HG03196 (cell line): ENCODE measurements around the gene FERMT3.

ENCODE experiments used
- ATAC-seq: cut with Tn5 transposase; IDR thresholded peaks from one replicate; pipeline ENCODE4 v1.9.1; 2021; ENCODE audit not compliant: unreplicated experiment

FERMT3 gene

GRCh38 chr11:64247729-64248531 is 41.4 kb downstream of the FERMT3 start:
- ATAC-seq: no peak

GRCh38 chr11:64248578-64248977 is 42.1 kb downstream of the FERMT3 start:
- no peak for ATAC-seq

GRCh38 chr11:64249038-64249437 is 42.5 kb downstream of the FERMT3 start:
- no peak for ATAC-seq

- ATAC-seq: no peak
These were observed 43.3 kb downstream of the FERMT3 start for GRCh38 chr11:64249563-64250414.

GRCh38 chr11:64250415-64251015 is 44.0 kb downstream of the FERMT3 start:
- no peak for ATAC-seq

- no peak for ATAC-seq
These were observed 44.7 kb downstream of the FERMT3 start, which contains the start of gene PLCB3 for GRCh38 chr11:64251016-64251752. TSS of gene PLCB3 (plus strand) at chr11:64251530. CDS start at chr11:64251650, 120 bp downstream.

- no peak for ATAC-seq
These were observed 45.2 kb downstream of the FERMT3 start for GRCh38 chr11:64251753-64252002.

GRCh38 chr11:64252003-64252872 is 45.7 kb downstream of the FERMT3 start:
- no peak for ATAC-seq

- ATAC-seq: no peak
These were observed 46.5 kb downstream of the FERMT3 start for GRCh38 chr11:64253043-64253442.

GRCh38 chr11:64253481-64253880 is 47.0 kb downstream of the FERMT3 start:
- no peak for ATAC-seq

GRCh38 chr11:64254326-64254725 is 47.8 kb downstream of the FERMT3 start:
- no peak for ATAC-seq

GRCh38 chr11:64255135-64256128 is 48.9 kb downstream of the FERMT3 start:
- ATAC-seq: no peak

GRCh38 chr11:64256300-64256699 is 49.8 kb downstream of the FERMT3 start:
- ATAC-seq: no peak

GRCh38 chr11:64258356-64258755 is 51.8 kb downstream of the FERMT3 start:
- no peak for ATAC-seq

GRCh38 chr11:64258946-64259532 is 52.5 kb downstream of the FERMT3 start:
- ATAC-seq: no peak

GRCh38 chr11:64259533-64260067 is 53.1 kb downstream of the FERMT3 start:
- no peak for ATAC-seq

GRCh38 chr11:64260147-64260708 is 53.7 kb downstream of the FERMT3 start:
- ATAC-seq: no peak

- no peak for ATAC-seq
These were observed 55.1 kb downstream of the FERMT3 start for GRCh38 chr11:64261556-64262080.
